ENCODE data around the gene WDR83. TPM values are rescaled to one million over a fixed set of nuclear protein-coding genes. Genes with fewer than 3 reads are reported as not detected.

WDR83 gene
- total RNA-seq, 1 donor from 2014 or later = 19.0 TPM

DNA sequence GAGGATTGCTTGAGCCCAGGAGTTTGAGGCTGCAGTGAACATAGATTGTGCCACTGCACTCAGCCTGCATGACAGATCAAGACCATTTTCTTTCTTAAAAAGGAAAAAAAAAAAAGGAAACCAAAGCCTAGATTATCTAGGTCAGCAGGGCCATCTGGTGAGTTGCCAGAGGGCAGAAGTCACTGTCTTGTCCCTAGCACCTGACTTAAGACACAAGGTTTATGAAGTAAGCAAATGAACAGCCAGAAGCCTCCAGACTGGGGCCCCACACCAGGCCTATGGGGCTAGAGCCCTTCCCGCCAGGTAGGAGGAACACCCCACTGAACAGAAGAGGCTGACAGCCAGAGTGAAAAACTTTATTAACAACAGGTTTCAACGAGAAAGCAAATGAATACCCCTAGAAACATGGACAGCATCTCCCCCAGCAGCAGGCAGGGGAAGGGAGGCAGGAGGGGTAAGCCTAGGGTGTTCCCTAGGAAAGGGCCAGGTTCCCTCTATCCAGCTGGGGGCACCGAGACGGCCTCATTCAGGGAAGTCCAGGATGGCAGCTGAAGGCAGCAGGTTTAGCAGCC is 1.2 kb downstream of the WDR83 start:
- TF ChIP-seq, protein P1, sequence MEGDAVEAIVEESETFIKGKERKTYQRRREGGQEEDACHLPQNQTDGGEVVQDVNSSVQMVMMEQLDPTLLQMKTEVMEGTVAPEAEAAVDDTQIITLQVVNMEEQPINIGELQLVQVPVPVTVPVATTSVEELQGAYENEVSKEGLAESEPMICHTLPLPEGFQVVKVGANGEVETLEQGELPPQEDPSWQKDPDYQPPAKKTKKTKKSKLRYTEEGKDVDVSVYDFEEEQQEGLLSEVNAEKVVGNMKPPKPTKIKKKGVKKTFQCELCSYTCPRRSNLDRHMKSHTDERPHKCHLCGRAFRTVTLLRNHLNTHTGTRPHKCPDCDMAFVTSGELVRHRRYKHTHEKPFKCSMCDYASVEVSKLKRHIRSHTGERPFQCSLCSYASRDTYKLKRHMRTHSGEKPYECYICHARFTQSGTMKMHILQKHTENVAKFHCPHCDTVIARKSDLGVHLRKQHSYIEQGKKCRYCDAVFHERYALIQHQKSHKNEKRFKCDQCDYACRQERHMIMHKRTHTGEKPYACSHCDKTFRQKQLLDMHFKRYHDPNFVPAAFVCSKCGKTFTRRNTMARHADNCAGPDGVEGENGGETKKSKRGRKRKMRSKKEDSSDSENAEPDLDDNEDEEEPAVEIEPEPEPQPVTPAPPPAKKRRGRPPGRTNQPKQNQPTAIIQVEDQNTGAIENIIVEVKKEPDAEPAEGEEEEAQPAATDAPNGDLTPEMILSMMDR (conservative IDR thresholded peaks at IDR 0.05) = no peak
- Mint-ChIP-seq H3K4me1 (peaks cover 50% of the 10 kb centered on the region), H3K27ac (ENCODE audit: unreplicated experiment) (peak overlapping the region; percentile 62), H3K9me3 (no peaks in the 10 kb centered on the region), H3K27me3 (ENCODE audit: low read depth) (peaks cover 3% of the 10 kb centered on the region), H3K4me3 (peak overlapping the region; percentile 98), H3K36me3 (ENCODE audit: low read depth) (peaks cover 4% of the 10 kb centered on the region)
- DNase-seq (ENCODE audit: low read depth, low spot score) = no peak

- TF ChIP-seq, protein P1 (conservative IDR thresholded peaks at IDR 0.05) = no peak
- peaks cover 3% of the 10 kb centered on the region for H3K27me3 Mint-ChIP-seq (ENCODE audit: low read depth)
- H3K36me3 Mint-ChIP-seq (ENCODE audit: low read depth) = peaks cover 4% of the 10 kb centered on the region
- H3K9me3 Mint-ChIP-seq = no peaks in the 10 kb centered on the region
- no peak for DNase-seq (ENCODE audit: low read depth, low spot score)
- peak overlapping the region; percentile 62 for H3K27ac Mint-ChIP-seq (ENCODE audit: unreplicated experiment)
- H3K4me1 Mint-ChIP-seq = peaks cover 50% of the 10 kb centered on the region
- peak overlapping the region; percentile 98 for H3K4me3 Mint-ChIP-seq
Observed at GRCh38 chr19:12668346-12668745, 1.7 kb downstream of the WDR83 start.

GRCh38 chr19:12668932-12669269 is 2.3 kb downstream of the WDR83 start:
- TF ChIP-seq, protein P1 (conservative IDR thresholded peaks at IDR 0.05) = no peak
- Mint-ChIP-seq H3K9me3 (no peaks in the 10 kb centered on the region), H3K36me3 (ENCODE audit: low read depth) (peaks cover 4% of the 10 kb centered on the region), H3K4me1 (peaks cover 50% of the 10 kb centered on the region), H3K27ac (ENCODE audit: unreplicated experiment) (peak overlapping the region; percentile 100), H3K27me3 (ENCODE audit: low read depth) (peaks cover 3% of the 10 kb centered on the region), H3K4me3 (peak overlapping the region; percentile 98)
- no peak for DNase-seq (ENCODE audit: low read depth, low spot score)

- H3K27me3 Mint-ChIP-seq (ENCODE audit: low read depth) = peaks cover 3% of the 10 kb centered on the region
- DNase-seq (ENCODE audit: low read depth, low spot score) = peak; percentile 67
- TF ChIP-seq, protein P1 (conservative IDR thresholded peaks at IDR 0.05) = no peak
- H3K27ac Mint-ChIP-seq (ENCODE audit: unreplicated experiment) = peak overlapping the region; percentile 100
- no peaks in the 10 kb centered on the region for H3K9me3 Mint-ChIP-seq
- H3K4me3 Mint-ChIP-seq = peak overlapping the region; percentile 98
- peaks cover 50% of the 10 kb centered on the region for H3K4me1 Mint-ChIP-seq
- peaks cover 6% of the 10 kb centered on the region for H3K36me3 Mint-ChIP-seq (ENCODE audit: low read depth)
Observed at GRCh38 chr19:12669270-12670158, 2.9 kb downstream of the WDR83 start.

DNA sequence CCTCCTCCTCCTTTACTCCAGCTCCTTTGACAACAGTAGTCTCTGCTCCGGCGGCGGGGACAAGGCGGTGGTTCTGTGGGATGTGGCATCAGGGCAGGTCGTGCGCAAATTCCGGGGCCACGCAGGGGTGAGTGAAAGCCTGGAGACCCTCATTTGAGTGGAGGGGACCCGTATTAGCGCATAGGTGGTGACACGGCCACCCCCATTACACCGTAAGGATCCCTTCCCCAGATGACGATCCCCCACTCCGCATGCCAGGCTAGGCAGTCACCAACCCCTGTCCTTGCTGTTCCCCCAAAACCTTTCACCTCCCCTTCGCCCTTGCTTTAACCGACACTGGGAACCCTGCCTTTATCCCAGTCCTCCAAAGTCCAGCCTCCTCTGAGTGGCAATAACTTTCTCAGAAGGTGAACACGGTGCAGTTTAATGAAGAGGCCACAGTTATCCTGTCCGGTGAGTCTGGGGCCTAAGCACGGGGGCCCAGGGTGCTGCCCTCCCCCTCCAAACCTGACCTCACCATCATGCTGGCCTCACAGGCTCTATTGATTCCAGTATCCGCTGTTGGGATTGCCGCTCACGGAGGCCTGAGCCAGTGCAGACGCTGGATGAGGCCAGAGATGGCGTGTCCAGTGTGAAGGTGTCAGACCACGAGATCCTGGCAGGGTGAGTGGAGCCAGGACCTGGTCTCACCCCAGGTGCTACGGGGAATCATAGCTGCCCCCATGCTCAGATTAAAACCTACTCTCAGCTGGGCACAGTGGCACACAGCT is 3.7 kb downstream of the WDR83 start:
- peaks cover 7% of the 10 kb centered on the region for H3K36me3 Mint-ChIP-seq (ENCODE audit: low read depth)
- peaks cover 3% of the 10 kb centered on the region for H3K27me3 Mint-ChIP-seq (ENCODE audit: low read depth)
- no peak for DNase-seq (ENCODE audit: low read depth, low spot score)
- H3K4me3 Mint-ChIP-seq = peak overlapping the region; percentile 98
- H3K9me3 Mint-ChIP-seq = no peaks in the 10 kb centered on the region
- TF ChIP-seq, protein P1 (conservative IDR thresholded peaks at IDR 0.05) = no peak
- H3K27ac Mint-ChIP-seq (ENCODE audit: unreplicated experiment) = no peak overlapping the region
- peaks cover 50% of the 10 kb centered on the region for H3K4me1 Mint-ChIP-seq

Measured in neural crest cell (in vitro differentiated cells).